ENCODE results near the gene SPATA33. TPM values are rescaled to one million over a fixed set of nuclear protein-coding genes. Genes with fewer than 3 reads are reported as not detected.

Gene SPATA33
- 2.7 TPM for total RNA-seq

- DNase-seq (ENCODE audit: low read depth in 2 of 3, low spot score in 2 of 3) = peak; percentile 88 to 93 (median 89)
Measured at GRCh38 chr16:89657442-89658220, at the start of gene SPATA33, which contains the start of gene CHMP1A. TSS of gene SPATA33 (plus strand) at chr16:89657836. CDS start at chr16:89657912, 76 bp downstream. TSS of gene CHMP1A (minus strand) at chr16:89657708. CDS start at chr16:89657588, 120 bp downstream.

GRCh38 chr16:89607937-89608740 is 49.5 kb upstream of the SPATA33 start:
- DNase-seq (ENCODE audit: low read depth in 2 of 3, low spot score in 2 of 3) = no peak

GRCh38 chr16:89610108-89610453 is 47.6 kb upstream of the SPATA33 start:
- DNase-seq (ENCODE audit: low read depth in 2 of 3, low spot score in 2 of 3) = no peak

GRCh38 chr16:89612415-89613166 is 45.0 kb upstream of the SPATA33 start:
- no peak for DNase-seq (ENCODE audit: low read depth in 2 of 3, low spot score in 2 of 3)

GRCh38 chr16:89613231-89613953 is 44.2 kb upstream of the SPATA33 start, which contains the start of gene DPEP1:
TSS of gene DPEP1 (plus strand) at chr16:89613642. CDS start at chr16:89630411, 16,769 bp downstream.
- peak in 1 of 3 donors; percentile 27 for DNase-seq (ENCODE audit: low read depth in 2 of 3, low spot score in 2 of 3)

- no peak for DNase-seq (ENCODE audit: low read depth in 2 of 3, low spot score in 2 of 3)
Measured at GRCh38 chr16:89613954-89614459, 43.6 kb upstream of the SPATA33 start.

- no peak for DNase-seq (ENCODE audit: low read depth in 2 of 3, low spot score in 2 of 3)
Measured at GRCh38 chr16:89615176-89615575, 42.5 kb upstream of the SPATA33 start.

- DNase-seq (ENCODE audit: low read depth in 2 of 3, low spot score in 2 of 3) = peak in 2 of 3 donors; percentile 24 to 29
Measured at GRCh38 chr16:89615596-89616090, 42.0 kb upstream of the SPATA33 start.

GRCh38 chr16:89616623-89617022 is 41.0 kb upstream of the SPATA33 start:
- no peak for DNase-seq (ENCODE audit: low read depth in 2 of 3, low spot score in 2 of 3)

GRCh38 chr16:89617036-89617435 is 40.6 kb upstream of the SPATA33 start:
- DNase-seq (ENCODE audit: low read depth in 2 of 3, low spot score in 2 of 3) = no peak

GRCh38 chr16:89618109-89618998 is 39.3 kb upstream of the SPATA33 start:
- no peak for DNase-seq (ENCODE audit: low read depth in 2 of 3, low spot score in 2 of 3)

- no peak for DNase-seq (ENCODE audit: low read depth in 2 of 3, low spot score in 2 of 3)
Measured at GRCh38 chr16:89619840-89620239, 37.8 kb upstream of the SPATA33 start.

GRCh38 chr16:89620406-89620841 is 37.2 kb upstream of the SPATA33 start:
- DNase-seq (ENCODE audit: low read depth in 2 of 3, low spot score in 2 of 3) = no peak

- no peak for DNase-seq (ENCODE audit: low read depth in 2 of 3, low spot score in 2 of 3)
Measured at GRCh38 chr16:89621136-89621697, 36.4 kb upstream of the SPATA33 start.

GRCh38 chr16:89621698-89622409 is 35.8 kb upstream of the SPATA33 start:
- no peak for DNase-seq (ENCODE audit: low read depth in 2 of 3, low spot score in 2 of 3)

- no peak for DNase-seq (ENCODE audit: low read depth in 2 of 3, low spot score in 2 of 3)
Measured at GRCh38 chr16:89623511-89624261, 34.0 kb upstream of the SPATA33 start.
